ENCODE measurements around the gene GREB1. TPM values are rescaled to one million over a fixed set of nuclear protein-coding genes. Genes with fewer than 3 reads are reported as not detected.

The GREB1 gene
- total and polyA plus RNA-seq, 2 of the 4 experiments (the other 2 are of a cell fraction), result 0.05 TPM; not detected in 1

DNA sequence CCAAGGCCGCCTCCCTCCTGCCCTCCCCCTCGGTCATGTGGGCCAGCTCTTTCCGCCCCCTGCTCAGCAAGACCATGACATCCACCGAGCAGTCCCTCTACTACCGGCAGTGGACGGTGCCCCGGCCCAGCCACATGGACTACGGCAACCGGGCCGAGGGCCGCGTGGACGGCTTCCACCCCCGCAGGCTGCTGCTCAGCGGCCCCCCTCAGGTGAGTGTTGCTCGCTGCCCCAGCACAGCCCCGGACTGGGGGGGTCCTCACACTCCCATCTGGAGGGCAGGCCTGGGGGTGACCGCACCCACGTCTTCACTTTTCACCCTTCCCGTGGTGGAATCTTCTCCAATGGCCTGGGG, 84.8 kb downstream of the GREB1 start:
- Histone ChIP-seq H3K18ac (ENCODE audit: low read depth, low read length) (no peak overlapping the region), H3K36me3 (ENCODE audit: control insufficient read depth, insufficient read depth, low read length) (no peaks in the 10 kb centered on the region), H3K14ac (replicated peaks; ENCODE audit: low read depth, low read length) (no peak overlapping the region), H4K8ac (ENCODE audit: low read depth in 2 of 2, low read length in 2 of 2) (no peak overlapping the region), H2BK15ac (ENCODE audit: low read depth, low read length) (no peak overlapping the region), H2BK120ac (ENCODE audit: low read depth, low read length) (no peak overlapping the region), H3K9me1 (ENCODE audit: insufficient read depth, low read length) (no peaks in the 10 kb centered on the region), H3K79me1 (ENCODE audit: low read depth in 1 of 2, low read length in 2 of 2) (no peaks in the 10 kb centered on the region), H3K23ac (ENCODE audit: low read depth, low read length) (no peak overlapping the region), H3K56ac (ENCODE audit: extremely low read depth, insufficient read depth, low read length) (no peak overlapping the region), H3K4me1 (ENCODE audit: control insufficient read depth, insufficient read depth, low read length) (no peaks in the 10 kb centered on the region), H3K4me3 (ENCODE audit: insufficient read depth, low read depth, low read length) (no peak overlapping the region), H3K4me2 (ENCODE audit: low read depth, low read length) (no peak overlapping the region), H3K27me3 (ENCODE audit: control insufficient read depth, insufficient read depth, low read length) (peaks cover 32% of the 10 kb centered on the region), H3K9ac (ENCODE audit: low read depth, low read length) (no peak overlapping the region), H2AK9ac (replicated peaks; ENCODE audit: low read depth, low read length, poor library complexity) (no peak overlapping the region), H3K9me3 (ENCODE audit: control insufficient read depth, insufficient read depth, low read length) (no peaks in the 10 kb centered on the region), H2BK20ac (ENCODE audit: low read depth, low read length) (no peak overlapping the region), H4K20me1 (ENCODE audit: insufficient read depth, low read length) (no peaks in the 10 kb centered on the region), H4K5ac (ENCODE audit: low read depth, low read length) (no peak overlapping the region), H2BK5ac (ENCODE audit: low read depth, low read length, poor library complexity, severe bottlenecking) (no peak overlapping the region), H3K4ac (ENCODE audit: low read depth, low read length) (no peak overlapping the region), H3K27ac (ENCODE audit: insufficient read depth, low read length) (no peak overlapping the region), H2AFZ (replicated peaks; ENCODE audit: low read length, poor library complexity) (no peak overlapping the region), H2AK5ac (ENCODE audit: low read depth, low read length) (no peak overlapping the region), H4K91ac (ENCODE audit: insufficient read depth, low read depth, low read length) (no peak overlapping the region)
- no TSS peak for BruUV-seq (replicated peaks)
- no peak for TF ChIP-seq POLR2A (IDR thresholded peaks at IDR 0.05; ENCODE audit: low read depth, low read length)
- no peak for TF ChIP-seq RAD21 (IDR thresholded peaks at IDR 0.05; ENCODE audit: low read length)
- no peak for TF ChIP-seq FOS (IDR thresholded peaks at IDR 0.05; ENCODE audit: low read depth, low read length)
- dilution Hi-C loops (cut with HindIII; ENCODE audit: low sequenced_read_pairs, unreplicated experiment) (no loop called here), intact Hi-C loops (cut with micrococcal nuclease) (no loop called here), in situ Hi-C loops (cut with MboI; ENCODE audit: low sequenced_read_pairs) (no loop called here)
- 66% methylated on average over 4 of the region's 20 CpGs; no CpG with 5 or more reads in 1 of the 2 experiments for WGBS, 2 experiments (ENCODE audit: extremely low coverage in 2 of 2, insufficient read length in 1 of 2)
- CTCF ChIA-PET, result no interaction called here
- DNase-seq, result no peak
- no peak for ATAC-seq (ENCODE audit: low read depth)
- POLR2A ChIA-PET (ENCODE audit: unreplicated experiment), result no interaction called here

All from IMR-90 (cell line).